Measurements from ENCODE around the gene CBX8.

CBX8 gene

DNA sequence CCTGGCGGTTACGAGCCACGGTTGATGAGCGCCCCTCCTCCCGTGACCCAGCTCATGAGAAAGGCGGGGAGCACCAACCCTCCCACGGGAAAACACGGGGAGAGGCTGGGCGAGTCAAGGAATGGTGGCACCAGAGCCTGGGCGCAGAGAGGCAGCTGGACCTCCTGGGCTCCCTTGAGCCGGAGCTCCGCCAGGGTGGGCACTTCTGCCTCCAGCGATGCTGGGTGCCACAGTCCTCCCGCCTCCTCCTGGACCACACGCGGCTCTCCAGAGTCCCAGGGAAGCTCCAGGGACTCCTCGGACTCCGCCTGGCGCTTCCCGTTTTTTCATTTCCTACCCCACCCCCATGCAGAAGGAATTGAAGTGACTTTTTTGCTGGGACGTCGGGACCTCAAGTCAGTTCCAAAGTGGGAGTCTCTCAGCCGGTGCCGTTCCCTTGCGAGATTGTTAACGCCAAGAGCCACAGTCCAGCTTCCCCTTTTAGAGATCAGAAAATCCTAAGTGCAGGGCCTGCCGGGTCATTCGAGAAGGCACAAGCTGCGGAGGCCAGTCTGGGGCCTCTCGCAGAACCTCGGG is 6.6 kb upstream of the CBX8 start:
- no peak for DNase-seq

DNA sequence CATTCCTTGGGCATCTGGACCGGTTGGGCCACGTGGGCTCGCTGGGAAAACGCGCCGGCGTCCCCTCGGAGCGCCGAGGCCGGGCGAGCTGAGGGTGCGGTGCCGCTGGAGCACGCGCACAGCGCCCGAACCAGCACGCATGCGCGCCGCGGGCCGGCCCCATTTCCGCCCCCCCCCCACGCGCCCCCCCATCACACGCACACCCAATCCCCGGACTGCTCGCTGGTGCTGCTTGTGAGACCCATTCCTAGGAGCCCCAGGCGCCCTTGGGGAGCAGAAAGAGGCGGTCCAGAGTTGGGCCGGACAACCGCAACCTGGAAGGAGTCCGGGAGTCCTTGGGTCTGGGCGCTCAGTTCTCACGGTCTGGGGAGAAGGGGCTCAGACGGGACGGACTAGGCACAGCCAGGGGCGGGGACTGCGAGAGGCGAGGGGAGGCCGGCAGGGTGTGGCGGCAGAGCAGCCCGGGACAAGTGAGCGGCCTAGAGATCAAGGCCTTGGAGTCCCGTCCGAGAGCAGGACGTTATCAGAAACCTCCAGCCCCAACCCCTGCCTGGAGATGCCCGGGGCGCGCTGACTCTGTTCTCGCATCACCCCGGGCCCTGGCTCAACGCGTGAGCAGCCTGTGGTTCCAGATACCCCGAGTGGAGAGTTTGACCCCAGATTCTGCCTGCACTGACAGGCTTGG is 6.0 kb upstream of the CBX8 start:
- no peak for DNase-seq

DNA sequence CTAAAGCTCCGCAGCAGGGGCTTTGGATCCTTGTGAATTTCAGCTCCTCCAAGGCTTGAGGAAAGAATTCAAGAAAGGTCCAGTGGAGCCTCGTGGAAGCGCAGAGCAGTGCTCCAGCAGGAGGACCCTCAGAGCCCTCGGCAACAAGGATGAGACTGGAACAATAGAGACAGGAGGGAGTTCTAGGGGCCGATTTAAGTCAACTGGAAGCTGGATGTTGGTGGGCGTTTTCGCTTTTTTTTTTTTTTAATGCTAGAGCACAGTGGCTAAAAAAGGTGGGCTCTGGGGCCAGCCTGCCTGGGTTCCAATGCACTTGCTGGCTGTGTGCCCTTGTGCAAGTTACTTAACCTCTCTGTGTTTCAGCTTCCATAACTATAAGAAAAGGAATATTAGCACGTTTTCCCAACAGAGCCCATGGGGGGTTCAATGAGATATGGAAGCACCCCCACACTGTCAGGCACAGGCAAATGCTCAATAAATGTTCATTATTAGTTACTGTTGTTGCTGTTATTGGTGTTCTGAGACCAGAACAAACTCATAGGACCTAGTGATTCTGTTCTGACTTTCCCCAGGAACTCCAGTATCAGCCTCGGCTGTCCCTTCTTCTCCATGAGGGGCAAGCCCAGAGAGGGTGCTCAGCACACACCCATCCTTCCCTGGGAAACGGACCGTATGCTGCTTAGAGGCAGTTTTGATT is 5.3 kb upstream of the CBX8 start:
- no peak for DNase-seq

- no peak for DNase-seq
These were observed 4.5 kb upstream of the CBX8 start for GRCh38 chr17:79801156-79802038.

- peak; percentile 86 for DNase-seq
These were observed 3.7 kb upstream of the CBX8 start for GRCh38 chr17:79800325-79801155.

- DNase-seq = no peak
These were observed 2.9 kb upstream of the CBX8 start for GRCh38 chr17:79799538-79800324.

DNA sequence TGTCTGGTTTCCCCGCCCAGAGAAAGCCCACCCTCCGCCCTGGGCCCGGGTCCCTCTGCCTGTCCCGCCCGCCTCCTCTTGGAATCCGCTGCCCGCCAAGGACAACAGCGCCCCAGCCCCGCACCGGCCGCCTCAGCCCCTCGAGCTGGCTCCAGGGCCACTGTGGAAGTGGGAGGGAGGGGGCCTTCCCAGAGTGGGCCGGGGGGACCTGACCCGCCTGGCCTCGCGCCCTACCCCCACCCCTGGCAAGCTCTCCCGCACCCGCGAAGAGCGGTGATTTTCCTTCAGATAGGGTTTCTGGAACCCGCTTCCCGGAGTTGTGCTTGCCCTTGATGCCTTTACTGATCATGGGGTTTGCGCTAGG is 2.3 kb upstream of the CBX8 start:
- no peak for DNase-seq

DNA sequence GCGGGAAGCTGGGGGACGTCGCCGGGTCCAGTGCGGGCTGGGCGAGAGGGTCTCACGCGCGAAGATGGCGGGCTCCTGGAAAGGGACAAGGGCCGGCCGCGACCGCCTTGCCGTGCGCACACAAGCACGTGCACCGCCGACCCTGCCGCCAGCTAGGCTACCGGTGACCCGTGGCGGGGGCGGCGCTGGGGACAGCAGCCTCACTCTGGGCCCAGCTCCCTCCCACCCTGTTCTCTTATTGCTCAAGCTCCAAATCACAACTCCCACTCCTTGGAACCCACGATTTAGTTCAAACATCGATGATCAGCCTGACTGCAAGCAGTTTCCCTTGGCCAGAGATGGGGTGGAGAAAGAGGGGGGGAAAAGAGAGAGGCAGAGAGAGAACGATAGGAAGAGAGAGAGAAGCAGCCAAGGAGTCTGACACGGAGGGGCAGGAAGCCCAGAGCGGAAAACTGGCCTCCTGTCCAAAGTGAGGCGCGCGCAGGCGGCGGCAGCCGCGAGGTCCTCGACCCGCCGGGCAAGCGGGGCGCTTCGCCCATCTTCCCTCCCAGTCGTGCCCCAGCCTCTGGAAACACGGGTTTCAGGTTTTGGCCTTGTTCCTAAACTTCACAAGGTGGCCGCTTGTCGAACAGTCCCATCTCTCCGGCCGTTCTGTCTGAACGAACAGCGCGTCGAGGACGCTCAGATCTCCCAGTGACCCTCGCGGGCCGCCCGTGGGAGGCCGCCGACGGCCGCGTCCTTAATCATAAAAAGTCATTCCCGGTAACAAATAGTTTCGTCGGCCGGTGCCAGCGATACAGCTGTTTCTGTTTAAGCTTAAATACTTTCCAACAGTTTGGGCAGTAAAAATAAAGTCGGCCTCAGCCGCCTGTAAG is 1.7 kb upstream of the CBX8 start:
- no peak for DNase-seq

DNA sequence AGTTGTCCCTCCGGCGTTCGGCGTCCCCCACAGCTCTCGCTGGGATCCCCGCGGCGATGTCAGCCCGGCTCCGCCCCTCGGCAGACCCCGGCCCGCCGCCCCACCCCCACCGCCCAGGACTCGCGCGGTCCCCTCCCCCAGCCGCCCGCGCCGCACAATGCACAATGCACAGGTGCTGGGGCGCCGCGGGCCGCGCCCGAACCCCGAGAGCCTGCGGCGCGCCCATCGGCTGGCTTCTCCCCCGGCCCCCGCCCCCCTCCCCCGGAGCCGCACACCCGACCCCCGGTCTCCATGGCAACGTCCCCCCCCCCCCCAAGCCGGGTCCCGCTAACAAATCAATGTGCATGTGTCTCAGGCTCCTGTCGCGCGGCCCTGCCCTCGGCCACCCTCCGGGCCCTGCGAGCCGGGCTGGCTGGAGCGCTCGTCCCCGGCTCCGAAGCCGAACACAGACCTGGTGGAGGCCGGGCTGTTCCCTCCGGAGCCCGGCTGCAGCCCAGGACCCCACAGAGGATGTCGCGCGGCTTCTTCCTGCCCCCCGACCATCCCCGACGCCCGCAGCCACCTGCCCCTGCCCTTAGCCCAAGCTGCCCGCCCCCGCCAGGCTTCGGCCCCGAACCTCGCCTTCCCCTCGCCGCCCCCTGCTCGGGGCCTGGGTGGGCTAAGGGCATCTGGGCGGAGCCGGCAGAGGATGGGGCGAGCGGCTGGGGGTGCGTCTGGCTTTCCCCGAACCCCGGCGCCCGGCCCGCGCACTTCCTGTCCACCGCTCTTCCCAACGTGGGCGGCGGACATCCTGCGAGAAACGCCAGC is 818 bp upstream of the CBX8 start:
- no peak for DNase-seq

DNA sequence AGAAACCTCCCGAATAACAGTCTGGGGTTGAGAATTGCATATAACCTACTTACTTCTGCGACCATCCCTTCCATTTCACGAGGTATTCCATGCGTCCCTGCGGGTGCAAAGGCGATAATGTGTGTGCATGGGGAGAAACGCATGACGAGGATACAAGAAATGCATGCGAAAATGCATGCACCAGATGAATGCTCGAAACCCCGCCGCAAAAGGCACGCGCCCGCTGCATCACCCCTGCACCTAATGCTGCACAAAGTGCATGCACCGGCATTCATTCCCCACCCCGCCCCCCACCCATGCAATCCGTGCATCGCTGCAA is 474 bp downstream of the CBX8 start:
- no peak for DNase-seq

- DNase-seq = no peak
These were observed 958 bp downstream of the CBX8 start for GRCh38 chr17:79795795-79796443.

DNA sequence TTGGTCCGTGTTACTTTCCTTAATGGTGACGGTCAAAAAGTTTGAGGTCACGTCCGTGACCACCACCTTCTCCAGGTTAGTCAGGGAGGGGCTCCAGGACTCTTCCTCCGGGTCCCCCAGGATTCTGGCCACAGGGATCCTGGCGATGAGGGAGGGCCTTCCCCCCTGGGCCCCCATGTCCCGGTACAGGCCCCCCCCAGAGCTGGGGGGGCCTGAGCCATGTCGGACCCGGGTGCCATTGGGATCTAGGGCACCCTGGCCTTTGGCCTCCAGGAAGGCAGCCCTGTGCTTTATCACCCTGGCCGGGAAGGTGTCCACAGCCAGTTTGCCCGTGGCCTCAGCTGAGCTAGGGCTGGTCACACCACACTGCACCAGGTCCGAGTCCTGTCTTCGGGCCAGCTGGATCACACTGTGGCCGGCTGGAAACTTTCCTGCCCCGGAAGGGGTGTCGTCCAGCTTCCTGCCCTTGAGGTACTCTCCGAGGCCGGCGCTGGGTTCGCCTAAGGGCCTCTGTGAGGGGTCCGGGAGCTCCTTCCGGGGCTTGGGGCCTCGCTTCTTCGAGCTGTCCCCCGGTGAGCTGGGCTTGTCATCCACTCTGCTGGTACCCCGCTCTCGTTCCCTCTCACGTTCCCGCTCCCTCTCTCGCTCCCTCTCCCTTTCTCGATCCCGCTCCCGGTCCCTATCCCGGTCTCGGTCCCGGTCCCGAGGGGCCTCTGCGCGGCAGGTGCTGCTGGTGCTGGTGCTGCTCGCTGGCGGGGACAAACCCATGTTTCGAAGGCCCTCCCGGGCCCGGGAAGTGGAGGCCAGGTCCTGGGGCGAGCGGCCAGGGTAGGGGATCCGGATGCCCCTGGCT is 2.0 kb downstream of the CBX8 start:
- DNase-seq = no peak

- DNase-seq = no peak
These were observed 3.0 kb downstream of the CBX8 start for GRCh38 chr17:79793924-79794304.

DNA sequence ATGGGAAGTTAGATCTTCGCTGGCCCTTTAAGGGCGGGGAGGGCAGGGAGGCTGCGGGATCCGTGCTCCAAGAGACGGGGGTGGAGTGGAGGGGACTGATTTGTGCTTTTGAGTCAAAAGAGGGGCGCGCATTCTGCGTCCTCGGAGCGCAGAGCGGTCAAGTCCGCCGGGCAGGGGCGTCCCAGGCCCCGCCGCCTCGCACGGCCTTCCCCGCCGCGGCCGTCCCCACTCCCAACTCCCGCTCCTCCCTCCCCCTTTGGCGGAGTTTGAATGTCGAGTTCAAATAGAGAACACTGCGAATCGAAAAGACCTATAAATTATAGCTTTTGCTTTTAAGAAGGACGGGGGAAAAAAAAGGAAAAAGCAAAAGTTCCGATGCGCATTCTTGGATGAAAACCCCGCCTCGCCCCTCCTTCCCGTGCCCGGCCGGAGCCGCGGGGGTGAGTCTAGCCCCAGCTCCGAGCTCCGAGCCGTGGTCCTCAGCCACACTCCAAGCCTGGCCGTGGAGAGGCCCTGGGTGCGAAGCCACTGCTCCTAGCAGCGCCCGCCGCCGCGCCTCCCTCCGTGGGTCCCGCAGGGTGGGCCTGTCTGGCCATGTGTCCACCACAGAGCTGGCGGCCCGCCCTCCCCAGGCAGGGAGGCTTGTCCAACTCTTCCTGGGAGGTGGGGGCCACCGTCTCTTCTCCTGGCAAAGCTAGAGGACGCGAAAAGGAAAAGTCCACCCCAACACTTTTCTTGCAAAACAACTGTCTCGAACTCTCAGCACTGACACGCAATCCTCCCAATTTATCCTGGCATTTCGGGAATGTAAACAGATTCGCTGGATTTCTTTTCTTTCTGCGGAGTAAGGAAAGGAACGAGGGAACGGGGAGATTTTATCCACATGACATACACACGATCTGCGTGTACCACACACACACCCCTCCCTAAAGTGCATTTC is 3.6 kb downstream of the CBX8 start:
- DNase-seq = no peak

GRCh38 chr17:79792341-79792871 is 4.5 kb downstream of the CBX8 start:
- DNase-seq = no peak

- no peak for DNase-seq
These were observed 5.1 kb downstream of the CBX8 start for GRCh38 chr17:79791735-79792161.
